NCI-H748 (cell line): ENCODE measurements around the gene SPPL2C.

ENCODE experiments used
- DNase-seq: peaks from one replicate; lab custom pipeline; 2025; ENCODE audit not compliant: unreplicated experiment; lab: John Stamatoyannopoulos, UW

SPPL2C gene

DNA sequence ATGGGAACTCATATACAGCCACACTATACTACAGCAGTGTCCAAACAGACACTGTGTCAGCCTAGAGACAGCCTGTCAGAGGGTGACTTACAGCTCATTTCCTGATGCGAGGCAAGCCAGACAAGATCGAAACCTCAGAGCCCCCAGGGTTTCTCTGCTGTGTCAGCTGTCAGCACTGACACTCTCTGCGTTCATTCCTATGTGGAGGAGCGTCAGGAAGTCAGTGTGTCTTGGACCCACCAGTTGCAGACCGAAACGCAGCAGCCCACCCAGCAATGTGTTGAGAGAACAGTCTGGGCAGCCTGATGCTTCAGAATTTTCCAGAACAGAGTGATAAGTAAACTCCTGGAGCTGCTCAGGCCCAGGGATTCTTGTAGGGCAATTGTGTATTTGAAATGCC lies 29.0 kb downstream of the SPPL2C start:
- no peak for DNase-seq

DNA sequence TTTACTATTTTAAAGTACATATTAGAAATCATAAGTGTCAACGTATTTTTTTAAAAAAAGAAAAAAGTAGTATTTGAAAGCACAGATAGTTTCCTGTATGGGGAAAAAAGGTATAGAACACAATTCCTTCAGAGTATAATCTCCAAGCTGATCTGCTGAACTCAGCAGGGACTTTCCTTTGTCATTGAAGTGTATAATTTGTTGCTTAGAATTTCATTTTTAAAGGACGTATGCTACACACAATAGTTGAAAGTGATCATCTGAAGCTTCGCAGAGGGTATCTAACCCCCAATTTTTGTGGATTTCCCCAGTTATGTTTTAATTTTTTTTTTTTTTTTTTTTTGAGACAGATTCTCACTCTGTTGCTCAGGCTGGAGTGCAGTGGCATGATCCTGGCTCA lies 29.5 kb downstream of the SPPL2C start:
- no peak for DNase-seq

DNA sequence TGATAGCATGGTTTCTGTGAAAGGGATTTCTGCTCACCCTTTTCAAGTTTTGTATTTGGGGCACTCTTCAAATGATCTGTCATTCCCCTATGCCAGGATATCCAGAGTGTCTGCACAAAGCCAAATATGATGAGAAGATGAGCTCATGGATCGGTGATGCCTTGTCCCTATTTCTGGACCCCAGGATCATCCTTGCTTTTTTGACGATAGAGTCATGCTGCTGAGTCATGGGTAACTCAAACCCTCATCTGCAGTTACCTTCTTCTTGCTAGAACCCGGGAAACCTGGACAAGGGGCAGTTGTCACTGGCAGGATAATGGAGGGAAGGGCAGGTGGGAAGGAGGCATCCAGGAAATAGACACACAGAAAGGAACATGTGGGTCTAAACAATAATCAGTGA lies 31.9 kb downstream of the SPPL2C start:
- DNase-seq = no peak

DNA sequence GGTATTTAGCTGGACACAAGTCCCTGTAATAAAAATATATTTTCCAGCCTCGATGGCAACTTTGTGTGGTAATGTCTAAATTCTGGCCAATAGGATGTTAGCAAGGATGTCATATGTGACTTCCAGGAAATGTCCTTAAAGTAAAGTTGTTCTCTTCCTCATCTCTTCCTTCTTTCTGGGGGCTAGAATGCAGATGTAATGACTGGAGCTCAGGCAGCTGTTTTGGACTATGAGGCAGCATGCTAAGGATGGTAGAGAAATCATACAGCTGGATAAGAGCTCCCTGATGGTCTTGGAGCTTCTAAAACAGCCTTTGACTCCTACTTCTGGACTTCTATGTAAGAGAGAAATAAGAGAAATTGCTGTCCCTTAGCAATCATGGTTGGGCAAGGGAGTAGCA lies 32.8 kb downstream of the SPPL2C start:
- DNase-seq = no peak

DNA sequence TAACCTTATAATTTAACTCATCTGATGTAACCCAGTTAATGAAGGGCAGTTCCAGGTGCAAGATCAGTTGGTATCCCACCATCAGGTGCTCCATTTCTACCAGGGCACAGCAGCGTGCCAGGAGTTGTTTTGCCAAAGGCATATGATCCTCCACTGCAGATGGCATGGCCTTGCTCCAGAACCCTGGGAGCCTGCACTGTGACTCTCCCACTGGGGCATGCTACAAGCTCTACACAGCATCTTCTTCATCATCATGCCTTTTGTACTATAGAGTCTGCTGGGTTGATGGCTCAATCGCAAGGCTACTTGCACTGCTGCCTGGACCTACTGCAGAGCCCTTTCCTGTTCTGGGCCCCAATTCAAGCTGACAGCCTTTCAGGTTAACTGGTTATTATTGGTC lies 38.4 kb downstream of the SPPL2C start:
- no peak for DNase-seq

DNA sequence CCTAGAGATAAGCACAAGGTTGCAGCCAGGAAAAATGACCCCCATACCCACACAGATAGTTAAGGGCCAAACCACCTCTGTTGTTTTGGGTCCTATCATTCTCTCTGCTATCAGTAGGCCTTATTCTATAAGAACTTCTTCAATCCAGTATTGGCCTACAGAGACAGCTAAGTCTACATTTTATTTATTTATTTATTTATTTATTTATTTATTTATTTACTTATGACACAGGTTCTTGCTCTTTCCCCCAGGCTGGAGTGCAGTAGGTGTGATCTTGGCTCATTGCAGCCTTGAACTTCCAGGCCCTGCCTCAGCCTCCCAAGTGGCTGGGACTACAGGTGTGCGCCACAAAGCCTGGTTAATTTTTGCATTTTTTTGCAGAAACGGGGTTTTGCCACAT lies 42.2 kb downstream of the SPPL2C start:
- no peak for DNase-seq

DNA sequence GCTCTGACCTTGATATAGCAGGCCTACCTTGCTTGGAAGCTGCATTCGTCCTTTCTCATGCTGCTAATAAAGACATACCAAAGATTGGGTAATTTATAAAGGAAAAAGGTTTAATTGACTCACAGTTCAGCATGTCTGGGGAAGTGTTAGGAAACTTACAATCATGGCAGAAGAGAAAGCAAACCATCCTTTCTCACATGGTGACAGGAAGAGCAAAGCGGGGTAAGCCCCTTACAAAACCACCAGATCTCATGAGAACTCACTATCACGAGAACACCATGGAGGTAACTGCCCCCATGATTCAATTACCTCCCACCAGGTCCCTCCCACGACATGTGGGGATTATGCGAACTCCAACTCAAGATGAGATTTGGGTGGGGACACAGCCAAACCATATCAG lies 43.7 kb downstream of the SPPL2C start:
- no peak for DNase-seq

DNA sequence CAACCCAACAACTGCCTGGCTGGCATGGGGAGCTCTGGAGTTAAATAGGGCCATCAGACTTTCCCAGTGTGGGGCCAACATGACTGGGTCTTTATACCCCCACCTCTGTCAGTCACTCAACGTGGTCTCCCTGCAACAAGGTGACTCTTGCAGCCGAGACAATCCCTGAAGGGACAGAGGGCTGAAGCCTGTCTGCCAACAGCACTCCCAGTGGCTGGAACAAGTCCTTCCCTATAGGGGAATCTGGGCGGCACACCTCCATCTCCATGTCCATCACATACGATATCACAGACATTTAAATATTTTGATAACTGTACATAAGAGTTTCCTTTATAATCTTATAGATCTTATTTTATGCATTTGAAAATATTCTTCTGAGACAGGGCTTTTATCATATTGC lies 44.9 kb downstream of the SPPL2C start:
- DNase-seq = peak; percentile 21

DNA sequence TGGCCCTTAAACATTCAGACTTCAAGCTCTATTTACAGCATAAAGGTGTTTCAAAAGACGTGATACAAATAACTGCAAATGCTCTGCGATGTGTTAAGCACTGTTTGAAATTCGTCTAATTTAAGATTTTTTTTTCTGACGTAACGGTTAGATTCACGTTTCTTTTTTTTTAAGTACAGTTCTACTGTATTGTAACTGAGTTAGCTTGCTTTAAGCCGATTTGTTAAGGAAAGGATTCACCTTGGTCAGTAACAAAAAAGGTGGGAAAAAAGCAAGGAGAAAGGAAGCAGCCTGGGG lies 49.0 kb downstream of the SPPL2C start:
- no peak for DNase-seq

DNA sequence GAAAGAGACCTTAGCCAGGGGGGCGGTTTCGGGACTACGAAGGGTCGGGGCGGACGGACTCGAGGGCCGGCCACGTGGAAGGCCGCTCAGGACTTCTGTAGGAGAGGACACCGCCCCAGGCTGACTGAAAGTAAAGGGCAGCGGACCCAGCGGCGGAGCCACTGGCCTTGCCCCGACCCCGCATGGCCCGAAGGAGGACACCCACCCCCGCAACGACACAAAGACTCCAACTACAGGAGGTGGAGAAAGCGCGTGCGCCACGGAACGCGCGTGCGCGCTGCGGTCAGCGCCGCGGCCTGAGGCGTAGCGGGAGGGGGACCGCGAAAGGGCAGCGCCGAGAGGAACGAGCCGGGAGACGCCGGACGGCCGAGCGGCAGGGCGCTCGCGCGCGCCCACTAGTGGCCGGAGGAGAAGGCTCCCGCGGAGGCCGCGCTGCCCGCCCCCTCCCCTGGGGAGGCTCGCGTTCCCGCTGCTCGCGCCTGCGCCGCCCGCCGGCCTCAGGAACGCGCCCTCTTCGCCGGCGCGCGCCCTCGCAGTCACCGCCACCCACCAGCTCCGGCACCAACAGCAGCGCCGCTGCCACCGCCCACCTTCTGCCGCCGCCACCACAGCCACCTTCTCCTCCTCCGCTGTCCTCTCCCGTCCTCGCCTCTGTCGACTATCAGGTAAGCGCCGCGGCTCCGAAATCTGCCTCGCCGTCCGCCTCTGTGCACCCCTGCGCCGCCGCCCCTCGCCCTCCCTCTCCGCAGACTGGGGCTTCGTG lies 49.5 kb downstream of the SPPL2C start, which contains the start of gene MAPT:
Gene MAPT (plus strand): TSS at position 533 of the 763 bp plus-strand sequence. CDS start 67,784 bp downstream, outside the sequence.
- peak; percentile 95 for DNase-seq

DNA sequence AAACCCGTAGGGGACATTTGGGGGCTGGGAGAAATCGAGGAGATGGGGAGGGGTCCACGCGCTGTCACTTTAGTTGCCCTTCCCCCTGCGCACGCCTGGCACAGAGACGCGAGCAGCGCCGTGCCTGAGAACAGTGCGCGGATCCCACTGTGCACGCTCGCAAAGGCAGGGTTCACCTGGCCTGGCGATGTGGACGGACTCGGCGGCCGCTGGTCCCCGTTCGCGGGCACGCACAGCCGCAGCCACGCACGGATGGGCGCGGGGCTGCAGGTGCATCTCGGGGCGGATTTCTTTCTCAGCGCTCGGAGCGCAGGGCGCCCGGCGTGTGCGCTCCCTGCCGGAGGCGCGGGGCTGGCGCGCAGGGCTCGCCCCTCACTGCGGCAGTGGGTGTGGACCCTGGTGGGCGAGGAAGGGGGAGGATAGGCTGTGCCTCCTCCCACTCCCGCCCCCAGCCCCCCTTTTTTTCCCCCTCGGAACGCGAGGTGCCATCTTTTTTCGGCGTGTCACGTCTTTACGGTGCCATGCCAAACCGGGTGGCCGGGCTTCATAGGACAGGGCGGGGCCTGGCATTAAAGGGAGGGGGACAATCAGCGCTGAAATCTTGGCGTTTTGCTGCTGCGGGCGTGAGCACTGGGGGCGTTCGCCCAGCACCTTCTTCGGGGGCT lies 50.8 kb downstream of the SPPL2C start:
- DNase-seq = peak; percentile 90

DNA sequence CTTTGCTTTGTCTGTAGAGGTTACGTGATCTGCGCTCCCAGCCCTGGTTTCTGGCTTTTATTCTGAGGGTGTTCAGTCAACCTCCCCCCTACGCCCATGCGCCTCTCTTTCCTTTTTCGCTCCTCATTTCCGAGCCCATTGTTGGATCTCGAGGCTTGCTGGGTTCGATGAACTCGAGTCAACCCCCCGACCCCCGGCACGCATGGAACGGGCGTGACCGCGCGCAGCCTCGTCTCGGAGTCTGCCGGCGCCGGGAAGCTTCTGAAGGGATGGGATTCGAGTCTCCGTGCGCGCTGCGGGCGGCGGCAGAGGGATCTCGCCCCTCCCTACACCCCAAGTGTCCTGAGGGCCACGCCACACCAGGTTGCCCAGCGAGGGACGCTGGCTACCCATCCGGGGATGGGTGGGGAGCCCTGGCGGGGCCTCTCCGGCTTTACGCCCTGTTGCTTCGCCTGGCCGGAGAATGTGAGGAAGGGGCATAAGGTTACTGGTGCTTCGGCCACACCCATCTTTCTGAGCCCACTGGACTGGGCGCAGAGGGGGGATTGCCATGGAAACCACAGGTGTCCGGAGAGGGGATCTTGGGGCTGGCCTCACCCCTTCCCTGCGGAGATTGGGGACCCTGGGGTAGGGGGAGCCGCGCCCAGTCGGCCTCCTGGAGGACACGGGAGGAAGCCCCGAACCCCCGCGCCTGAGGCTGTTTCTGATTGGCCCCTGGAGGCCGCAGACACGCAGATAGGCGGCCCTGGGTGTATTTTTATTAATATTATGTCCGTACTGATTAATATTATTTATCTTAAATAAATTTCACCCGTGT lies 51.5 kb downstream of the SPPL2C start:
- peak; percentile 63 for DNase-seq
